ENCODE measurements around the gene MYO18B. TPM values are rescaled to one million over a fixed set of nuclear protein-coding genes. Genes with fewer than 3 reads are reported as not detected.
A peak's percentile ranks its signal among the peaks of the same experiment; 100 is the strongest.

Gene MYO18B
- total RNA-seq, 1 donor from 2014 or later, result 139 TPM

DNA sequence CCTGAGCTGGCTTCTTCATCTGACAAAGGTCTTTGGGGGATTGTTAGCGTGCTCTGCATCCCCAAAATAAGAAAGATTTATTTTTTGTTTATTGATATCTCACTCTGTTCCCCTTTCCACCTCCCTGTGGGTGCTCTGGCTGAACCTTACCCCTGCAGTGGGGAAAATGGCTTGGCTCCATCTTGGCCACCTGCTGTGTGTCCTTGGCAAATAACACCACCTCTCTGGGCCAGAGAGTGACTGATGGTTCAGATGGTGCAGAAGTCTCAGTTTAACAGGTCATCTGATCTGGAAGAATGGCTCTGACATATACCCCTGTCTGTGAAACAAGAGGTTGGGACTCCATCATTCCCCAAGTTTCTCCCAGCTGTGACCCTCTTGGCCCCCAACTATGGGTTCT, 157.6 kb downstream of the MYO18B start:
- DNase-seq (ENCODE audit: missing footprints), result no peak
- intact Hi-C loops (cut with DNase I), result no loop called here
- ATAC-seq, result no peak

DNA sequence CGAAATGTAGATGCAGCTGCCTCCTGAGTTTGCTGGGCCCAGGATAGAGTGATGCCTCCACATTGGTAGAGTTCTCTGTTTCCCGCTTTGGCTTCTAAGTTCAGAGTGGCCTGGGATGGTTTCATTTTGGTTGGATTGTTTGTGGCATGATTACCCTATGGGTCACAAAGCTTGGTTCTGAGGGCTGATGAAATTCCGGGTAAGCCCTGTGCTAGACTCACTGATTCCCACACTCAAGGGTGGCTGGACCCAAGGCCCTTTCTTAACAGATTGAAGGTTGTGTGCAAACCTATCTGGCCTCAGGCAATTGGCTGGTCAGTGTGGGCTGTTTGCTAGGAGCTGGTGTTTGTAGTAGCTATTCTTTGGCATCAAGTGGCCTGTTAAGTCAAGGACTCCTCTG, 158.4 kb downstream of the MYO18B start:
- intact Hi-C loops (cut with DNase I), result no loop called here
- ATAC-seq, result no peak
- no peak for DNase-seq (ENCODE audit: missing footprints)

DNA sequence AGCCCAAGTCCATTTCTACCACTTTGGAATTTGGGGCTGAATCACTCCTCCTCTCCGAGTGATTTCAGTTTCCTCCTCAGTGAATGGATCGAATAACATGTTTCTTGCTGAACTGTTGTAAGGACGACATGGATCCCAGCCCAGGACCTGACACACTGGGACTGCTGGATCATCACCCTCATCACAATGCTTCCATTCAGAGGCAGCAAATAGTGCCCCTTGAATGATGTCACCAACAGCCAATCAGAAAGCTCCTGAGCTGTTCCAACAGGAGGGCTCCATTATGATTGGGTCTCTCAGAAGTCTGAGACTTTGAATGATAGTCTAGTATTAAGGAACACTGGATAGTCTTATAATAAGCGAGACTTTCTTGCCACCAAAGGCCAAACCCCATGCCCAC, 158.9 kb downstream of the MYO18B start:
- ATAC-seq, result no peak
- intact Hi-C loops (cut with DNase I), result no loop called here
- DNase-seq (ENCODE audit: missing footprints), result no peak

DNA sequence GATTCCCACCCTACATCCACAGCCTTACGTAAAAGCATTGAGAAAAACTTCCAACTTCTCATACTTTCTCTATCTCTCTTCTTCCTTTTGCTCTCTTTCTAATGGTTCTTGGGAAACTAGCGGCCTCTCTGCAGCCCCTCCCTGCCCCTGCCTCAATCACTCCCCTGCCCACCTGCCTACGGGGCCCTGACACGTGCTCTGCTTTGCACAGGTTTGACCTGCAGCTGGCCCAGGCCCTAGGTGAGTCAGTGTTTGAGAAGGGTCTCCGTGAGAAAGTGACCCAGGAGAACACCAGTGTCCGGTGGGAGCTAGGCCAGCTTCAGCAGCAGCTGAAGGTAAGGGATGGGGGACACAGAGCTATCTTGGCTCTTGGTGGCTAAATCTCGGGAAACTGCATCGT, 160.4 kb downstream of the MYO18B start:
- intact Hi-C loops (cut with DNase I), result no loop called here
- no peak for DNase-seq (ENCODE audit: missing footprints)
- ATAC-seq, result no peak

DNA sequence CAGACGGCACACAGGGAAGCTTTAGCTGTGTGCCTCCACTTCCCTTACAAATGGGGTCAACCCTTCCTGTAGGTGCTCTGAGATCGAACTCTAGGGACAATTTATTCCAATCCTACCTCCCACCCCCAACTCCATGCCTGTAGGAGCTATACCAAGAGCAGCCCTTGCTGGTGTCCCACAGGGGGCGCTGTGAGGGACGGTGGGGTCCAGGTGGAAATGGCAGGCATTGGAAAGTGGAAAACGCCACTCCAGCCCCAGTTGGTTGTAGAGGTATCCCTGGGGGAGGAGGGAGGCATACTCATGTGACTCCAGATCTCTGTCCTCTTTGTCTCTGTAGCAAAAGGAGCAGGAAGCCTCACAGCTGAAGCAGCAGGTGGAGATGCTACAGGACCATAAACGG, 161.3 kb downstream of the MYO18B start:
- ATAC-seq (no peak), DNase-seq (ENCODE audit: missing footprints) (no peak)
- intact Hi-C loops (cut with DNase I), result no loop called here

DNA sequence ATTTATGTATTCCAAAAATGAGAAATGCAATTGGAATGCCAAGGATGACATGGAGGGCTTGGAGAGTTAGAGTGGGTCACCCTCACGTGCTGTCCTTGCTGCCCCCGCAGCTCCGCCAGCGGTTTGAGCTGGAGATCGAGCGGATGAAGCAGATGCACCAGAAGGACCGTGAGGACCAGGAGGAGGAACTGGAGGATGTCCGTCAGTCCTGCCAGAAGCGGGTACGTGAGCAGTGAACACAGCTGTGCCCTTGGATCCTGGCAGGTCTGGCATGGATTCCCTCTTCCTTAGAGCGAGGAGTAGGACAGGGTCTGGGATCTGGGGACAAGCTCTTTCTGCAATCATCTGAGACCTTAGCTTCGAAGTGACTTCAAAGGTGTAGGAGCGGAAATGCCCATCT, 166.2 kb downstream of the MYO18B start:
- DNase-seq (ENCODE audit: missing footprints) (no peak), ATAC-seq (no peak)
- intact Hi-C loops (cut with DNase I), result no loop called here

DNA sequence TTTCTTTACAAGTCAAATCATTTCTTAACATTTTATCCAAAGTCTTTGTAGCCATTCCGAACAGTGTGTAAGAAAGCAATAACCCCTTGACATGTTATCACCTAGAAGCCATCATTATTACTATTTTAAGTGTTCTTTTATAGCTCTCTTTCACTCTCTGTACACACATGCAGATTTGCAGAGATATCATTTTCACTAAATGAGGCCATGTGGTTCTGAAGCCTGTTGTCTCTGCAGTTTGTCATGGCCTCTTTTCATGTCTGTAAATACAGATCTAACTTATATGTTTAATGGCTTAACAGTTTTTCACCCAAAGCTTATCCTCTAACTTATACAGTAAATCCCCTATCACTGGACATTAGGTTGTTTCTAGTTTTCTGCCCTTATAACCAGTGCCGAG, 166.8 kb downstream of the MYO18B start:
- intact Hi-C loops (cut with DNase I), result no loop called here
- ATAC-seq (no peak), DNase-seq (ENCODE audit: missing footprints) (no peak)

DNA sequence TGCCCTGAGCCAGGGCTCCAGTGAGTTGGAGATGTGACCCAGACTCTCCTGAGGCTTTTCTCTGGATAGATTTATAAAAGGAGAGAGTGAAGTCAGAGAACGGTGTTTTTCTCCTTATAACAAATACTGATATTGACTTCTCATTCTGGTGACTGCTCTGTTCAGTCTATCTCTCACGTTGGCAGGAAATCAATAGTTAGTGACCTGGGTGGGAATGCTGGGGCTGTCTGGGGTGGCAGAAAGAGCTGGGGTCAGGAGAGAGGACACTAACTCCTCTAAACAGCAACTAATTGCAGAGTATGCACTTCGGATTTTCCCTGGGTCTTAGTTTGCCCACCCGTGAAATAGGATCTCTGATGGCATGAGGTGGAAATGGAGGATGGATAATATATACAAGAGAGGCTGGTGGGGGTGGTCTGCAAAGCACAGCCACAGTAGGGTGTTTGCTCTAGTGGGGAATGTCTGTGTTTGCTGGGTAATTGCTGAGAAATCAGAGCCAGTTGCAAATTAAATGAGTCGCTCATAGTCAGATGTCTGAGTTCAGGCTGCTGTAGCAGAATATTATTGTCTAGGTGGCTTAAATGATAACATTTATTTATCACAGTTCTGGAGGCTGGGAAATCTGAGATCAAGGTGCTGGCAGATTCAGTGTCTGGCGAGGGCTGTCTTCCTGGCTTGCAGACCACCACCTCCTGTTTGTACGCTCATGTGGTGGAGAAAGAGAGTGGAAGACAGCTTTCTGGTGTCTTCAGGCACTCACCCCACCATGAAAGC, 167.8 kb downstream of the MYO18B start:
- ATAC-seq (no peak), DNase-seq (ENCODE audit: missing footprints) (no peak)
- intact Hi-C loops (cut with DNase I), result no loop called here

DNA sequence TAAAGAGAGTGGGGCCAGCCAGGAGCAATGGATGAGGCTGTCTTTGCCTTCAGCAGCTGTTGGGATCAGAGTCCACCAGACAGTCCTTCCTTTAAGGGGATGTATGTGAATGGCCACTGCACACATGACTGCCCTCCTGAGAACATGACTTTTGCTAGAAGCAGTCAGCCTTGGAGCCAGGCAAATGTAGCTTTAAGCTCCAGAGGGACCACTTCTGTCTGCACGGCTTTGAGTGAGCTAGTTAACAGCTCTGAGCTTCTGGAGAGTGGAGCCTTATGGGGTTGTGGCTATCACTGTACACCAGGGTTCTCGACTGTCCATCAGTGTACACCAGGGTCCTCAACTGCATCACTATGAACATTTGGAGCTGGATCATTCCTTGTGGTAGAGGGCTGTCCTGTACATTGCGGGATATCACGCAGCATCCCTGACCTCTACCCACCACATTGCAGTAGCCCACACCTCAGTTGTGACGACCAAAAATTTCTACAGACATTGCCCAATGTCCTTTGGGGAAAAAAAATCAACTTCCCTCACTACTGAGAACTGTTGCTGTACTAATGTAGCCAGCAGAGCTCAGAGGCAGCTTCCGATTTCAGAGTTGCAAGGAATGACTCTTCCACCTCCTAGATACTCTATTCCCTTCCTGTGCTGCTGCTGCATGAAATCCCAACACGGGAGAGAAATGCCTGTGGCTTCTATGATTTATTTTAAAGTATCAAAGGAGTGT, 169.4 kb downstream of the MYO18B start:
- intact Hi-C loops (cut with DNase I), result no loop called here
- ATAC-seq (no peak), DNase-seq (ENCODE audit: missing footprints) (no peak)

DNA sequence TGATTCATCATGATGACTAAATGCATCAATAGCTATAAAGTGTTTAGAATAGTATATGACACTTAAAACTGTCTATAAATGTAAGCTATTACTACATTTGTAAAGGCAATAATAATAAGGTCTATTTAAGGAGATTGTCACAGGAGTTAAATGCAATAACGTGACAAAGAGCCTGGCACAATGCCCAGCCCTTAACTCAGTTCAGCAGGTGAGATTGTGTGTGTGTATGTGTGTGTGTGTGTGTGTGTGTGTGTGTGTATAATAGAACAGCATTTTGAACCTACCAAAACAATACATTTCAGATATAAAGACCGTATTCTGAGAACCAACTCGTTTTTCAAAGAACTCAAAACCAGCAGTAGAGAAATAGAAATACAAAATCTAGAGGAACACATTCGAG, 177.5 kb downstream of the MYO18B start:
- ATAC-seq, result no peak
- intact Hi-C loops (cut with DNase I), result no loop called here
- DNase-seq (ENCODE audit: missing footprints), result no peak

DNA sequence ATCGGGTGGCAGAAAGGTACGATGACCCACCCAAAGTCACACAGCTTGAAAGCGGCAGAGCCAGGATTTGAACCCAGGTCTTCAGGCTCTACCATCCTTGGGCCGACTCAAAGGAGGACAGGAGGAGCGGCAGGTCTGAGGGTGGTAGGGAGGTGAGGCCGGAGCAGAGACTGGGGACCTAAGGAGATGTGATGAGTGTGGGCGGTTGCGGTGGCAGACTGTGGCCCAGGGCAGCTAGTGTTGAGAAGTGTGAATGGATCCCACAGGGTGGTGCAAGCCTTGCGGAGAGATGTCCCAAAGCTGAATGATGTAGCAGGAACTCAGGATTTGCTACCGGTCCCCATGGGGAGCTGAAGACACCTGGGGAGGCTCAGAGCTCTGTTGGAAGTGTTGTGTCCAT, 180.2 kb downstream of the MYO18B start:
- ATAC-seq, result peak; percentile 20
- intact Hi-C loops (cut with DNase I), result no loop called here
- DNase-seq (ENCODE audit: missing footprints), result no peak

DNA sequence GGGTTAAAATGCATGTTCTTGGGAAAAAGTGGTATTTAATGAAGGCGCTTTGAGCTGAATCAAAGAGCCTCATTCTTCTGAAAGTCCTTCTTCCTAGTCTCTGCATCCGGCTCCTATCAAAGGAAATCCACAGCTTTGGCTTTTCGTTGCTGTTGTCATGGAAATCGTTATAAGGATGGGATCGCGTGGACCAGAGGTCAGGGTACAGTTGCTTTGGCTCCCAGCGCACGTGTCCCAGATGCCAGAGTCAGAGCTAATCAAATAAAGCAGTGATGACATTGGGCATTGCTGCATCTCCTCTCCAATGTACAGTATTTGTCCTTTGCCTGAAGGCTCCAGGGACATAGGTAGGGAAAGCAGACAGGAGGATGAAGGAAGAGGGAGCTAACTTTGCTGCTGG, 181.9 kb downstream of the MYO18B start:
- DNase-seq (ENCODE audit: missing footprints) (no peak), ATAC-seq (no peak)
- intact Hi-C loops (cut with DNase I), result no loop called here

DNA sequence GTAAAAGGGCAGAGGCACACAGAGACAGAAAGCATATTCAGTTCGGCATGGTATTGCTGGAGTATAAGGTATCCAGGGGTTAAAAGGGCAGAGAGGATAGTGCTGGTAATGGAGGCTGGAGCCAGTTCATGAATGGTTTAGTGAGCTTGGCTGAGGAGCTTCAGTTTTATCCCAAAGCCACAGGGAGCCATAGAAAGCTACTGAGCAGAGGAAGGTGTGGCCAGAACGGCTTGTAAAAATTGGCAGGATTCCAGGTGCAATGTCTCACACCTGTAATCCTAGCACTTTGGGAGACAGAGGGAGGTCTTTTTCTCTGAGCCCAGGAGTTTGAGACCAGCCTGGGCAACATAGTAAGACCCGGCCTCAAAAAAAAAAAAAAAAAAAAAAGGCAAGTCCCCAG, 186.1 kb downstream of the MYO18B start:
- ATAC-seq, result no peak
- intact Hi-C loops (cut with DNase I), result no loop called here
- no peak for DNase-seq (ENCODE audit: missing footprints)

DNA sequence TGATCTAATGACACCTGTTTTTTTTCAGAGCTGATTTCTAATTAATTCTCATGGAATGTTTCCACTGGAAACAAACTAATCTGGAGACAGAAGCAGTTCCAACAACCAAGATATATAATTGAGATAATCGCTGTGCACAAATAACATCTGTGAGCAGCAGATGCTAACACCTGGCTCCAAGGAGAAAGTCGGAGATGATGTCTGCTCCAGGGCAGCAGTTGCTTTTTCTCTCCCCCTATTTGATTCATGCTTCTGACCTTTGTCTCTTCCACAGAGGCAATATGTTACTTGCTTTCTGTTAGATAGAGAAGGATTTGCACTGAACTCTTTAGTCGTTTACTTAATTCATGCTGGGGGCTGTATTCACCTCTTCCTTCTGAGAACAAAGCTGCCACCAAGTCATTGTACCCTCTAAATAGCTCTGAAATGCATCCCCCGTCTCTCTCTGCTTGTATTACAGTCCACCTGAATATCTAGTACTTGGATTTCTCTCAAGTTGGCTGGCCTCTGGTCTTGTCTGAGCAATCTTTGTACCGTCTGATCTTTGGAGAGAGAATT, 187.4 kb downstream of the MYO18B start:
- intact Hi-C loops (cut with DNase I), result no loop called here
- ATAC-seq (no peak), DNase-seq (ENCODE audit: missing footprints) (no peak)

DNA sequence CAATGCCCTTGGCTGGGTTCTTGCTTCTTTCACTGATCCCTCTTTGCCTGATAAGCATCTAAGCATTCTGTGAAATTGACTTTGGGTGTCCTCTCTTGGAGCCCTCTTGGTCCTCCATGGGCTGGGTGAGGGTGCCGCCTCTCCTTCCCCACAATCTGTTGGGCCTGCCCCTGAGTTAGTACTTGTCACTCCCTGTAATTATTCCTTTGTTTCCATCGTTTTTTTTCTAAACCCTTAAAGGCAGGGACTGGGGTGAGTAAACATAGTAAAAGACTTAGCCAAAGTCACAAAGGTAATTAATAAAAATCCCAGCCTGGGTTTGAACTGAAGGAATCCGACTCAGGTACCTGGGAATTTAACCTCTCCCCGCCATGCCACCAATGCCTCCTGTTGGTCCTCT, 188.1 kb downstream of the MYO18B start:
- no peak for ATAC-seq
- no peak for DNase-seq (ENCODE audit: missing footprints)
- intact Hi-C loops (cut with DNase I), result no loop called here

DNA sequence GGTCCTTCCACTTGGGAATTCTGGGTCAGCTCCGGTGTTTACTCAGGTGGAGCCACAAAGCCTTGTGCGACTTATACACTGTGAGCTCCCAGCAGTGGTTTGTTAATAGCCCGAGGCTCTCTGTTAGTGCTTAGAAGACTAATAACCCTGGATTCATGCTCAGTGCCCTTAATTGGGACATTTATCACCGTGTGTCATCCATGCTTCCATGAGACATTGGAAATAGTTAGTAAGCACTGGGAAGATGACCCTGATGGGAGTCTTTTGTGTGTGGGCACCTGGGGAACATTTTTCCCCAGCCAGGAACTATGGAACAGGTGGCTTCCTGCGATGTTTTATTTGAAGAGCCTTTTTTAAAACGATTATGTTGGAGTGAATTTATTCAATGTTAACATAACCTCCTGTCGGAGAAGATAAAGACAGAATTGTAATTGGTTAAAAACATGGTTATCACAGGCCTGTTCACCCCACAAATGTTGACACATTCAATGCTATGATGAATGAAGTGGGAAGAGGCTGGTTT, 188.9 kb downstream of the MYO18B start:
- ATAC-seq, result no peak
- intact Hi-C loops (cut with DNase I), result no loop called here

DNA sequence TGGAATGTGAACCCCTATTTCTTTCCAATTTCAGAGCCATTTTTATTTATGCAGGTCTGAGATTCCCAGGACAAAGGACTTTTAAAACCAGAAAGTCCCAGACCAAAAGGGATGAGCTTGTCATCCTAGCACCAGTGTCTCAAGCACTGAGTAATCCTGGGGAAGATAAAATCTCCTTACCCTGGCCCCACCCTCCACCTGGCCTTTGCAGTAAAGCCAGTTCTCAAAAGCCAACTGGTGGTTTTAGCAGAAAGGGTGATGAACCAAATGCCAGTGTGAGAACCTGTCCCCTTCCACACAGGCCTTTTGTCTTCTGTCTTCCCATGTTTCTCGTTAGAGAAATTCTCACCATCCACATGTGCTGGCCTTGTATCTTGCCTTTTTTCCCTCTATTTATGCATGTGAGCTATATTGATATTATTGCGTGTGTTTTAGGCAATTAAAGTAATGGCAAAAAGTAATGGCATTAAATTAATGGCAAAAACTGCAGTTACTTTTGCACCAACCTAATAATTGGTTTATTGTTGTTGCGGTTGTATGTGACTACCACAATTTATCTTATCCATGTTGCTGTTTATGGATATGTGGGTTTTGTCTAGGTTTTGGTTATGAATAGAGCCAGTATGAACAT, 191.3 kb downstream of the MYO18B start:
- ATAC-seq, result no peak
- intact Hi-C loops (cut with DNase I), result no loop called here
- DNase-seq (ENCODE audit: missing footprints), result no peak

More for the DNA sequence above, 188.9 kb downstream of the MYO18B start:
- no peak for DNase-seq (ENCODE audit: missing footprints)

DNA sequence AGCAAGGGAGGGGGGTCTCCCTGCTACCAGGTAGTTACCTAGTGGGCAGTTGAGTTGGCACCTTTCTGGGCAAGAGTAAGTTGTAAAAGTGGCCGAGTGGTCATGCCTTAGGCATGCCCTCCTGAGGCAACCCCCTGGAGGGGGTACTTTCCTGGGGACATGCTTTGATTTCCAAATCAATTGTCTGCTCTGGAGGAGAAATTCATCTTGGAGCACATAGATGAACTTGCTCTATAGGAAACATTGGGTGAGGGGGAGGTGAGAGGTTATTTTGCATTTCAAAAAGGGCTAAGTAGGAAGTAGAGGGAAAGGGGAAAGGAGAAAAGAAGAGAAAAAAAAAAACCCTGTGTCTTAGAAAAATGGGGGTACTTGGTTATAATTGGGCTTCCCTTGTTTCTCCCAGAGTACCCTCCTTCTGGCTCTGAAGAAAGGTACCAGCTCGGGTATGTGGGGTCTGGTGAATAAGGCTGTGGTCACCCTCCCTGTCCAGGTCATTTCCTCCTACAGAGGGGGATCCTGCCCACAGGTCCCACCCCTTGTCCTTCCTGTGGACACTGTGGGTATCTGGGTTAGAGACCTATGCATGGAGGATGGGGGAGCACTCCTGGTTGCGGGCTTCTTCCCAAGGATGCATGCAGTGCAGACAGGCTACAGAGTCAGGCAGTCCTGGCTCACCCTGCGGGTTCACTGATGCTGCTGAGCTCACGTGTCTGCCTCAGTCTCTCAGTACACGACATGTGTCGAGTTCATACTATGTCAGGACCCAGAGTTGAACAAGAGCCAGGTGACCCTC, 193.5 kb downstream of the MYO18B start:
- ATAC-seq (no peak), DNase-seq (ENCODE audit: missing footprints) (no peak)
- intact Hi-C loops (cut with DNase I), result no loop called here

DNA sequence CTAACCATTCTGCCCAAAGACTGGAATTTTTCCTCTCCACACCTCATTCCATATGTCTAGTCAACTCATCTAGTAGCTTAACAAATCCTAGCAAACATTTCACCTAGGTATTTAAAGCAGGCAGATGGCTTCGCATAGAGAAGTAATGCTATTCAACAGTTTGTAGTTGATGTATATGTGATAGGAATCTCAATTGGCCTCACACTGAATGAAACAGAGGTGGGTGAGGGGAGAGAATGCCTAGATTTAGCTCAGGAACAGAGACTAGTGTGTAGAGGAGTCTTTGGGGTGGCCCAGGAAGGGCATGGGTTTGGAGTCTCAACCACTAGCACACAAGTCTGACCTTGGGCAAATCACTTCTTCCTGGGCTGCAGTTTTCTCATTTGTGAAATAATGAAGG, 196.2 kb downstream of the MYO18B start:
- no peak for ATAC-seq
- intact Hi-C loops (cut with DNase I), result no loop called here
- DNase-seq (ENCODE audit: missing footprints), result no peak

Data from Right ventricle myocardium inferior (tissue), 1 donor.